HG03521 (cell line): ENCODE data around the gene KCNQ1.

Experiments
- ATAC-seq: cut with Tn5 transposase; IDR thresholded peaks from one replicate; pipeline ENCODE4 v1.9.1; 2021; ENCODE audit warnings: mild to moderate bottlenecking, moderate library complexity; ENCODE audit not compliant: unreplicated experiment

Gene KCNQ1

DNA sequence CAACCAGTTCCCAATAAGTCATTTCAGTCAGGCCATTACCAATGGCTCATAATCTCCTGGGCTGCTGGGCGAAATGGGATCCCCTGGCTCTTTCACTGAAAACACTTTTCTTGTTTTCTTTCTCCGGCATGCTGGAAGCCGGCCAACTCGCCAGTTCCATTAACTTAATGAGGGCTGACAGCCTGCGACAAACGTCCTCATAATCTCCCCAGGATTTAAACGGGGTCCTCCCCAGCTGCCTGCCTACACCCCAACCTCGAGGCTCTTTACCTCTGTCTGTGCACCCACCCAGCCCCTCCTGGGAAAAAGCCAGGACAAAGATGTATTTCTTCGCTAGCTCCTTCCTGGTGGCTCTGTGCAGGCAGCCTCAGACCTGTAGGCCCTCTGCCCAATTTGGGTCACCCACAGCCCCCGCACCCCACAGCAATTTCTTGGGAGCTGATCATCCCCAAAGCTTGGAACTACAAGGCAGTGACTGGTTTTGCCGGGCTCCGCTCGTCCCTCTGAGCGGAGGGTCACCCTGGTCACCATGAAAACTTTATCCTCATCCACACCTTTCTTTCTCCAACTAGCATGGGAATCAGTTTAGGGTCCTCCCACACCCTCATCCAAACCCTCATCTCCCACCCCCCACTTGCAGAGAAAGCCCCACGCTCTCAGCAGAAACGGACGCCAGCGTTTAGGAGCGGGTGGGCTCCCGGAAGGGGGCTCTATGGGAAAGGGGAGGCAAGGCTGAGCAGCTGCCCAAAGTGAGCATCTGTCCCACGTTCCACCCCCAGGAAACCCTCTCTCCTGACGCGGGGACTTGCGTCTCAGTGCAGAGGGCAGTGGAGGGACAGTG lies 306.1 kb downstream of the KCNQ1 start:
- no peak for ATAC-seq

DNA sequence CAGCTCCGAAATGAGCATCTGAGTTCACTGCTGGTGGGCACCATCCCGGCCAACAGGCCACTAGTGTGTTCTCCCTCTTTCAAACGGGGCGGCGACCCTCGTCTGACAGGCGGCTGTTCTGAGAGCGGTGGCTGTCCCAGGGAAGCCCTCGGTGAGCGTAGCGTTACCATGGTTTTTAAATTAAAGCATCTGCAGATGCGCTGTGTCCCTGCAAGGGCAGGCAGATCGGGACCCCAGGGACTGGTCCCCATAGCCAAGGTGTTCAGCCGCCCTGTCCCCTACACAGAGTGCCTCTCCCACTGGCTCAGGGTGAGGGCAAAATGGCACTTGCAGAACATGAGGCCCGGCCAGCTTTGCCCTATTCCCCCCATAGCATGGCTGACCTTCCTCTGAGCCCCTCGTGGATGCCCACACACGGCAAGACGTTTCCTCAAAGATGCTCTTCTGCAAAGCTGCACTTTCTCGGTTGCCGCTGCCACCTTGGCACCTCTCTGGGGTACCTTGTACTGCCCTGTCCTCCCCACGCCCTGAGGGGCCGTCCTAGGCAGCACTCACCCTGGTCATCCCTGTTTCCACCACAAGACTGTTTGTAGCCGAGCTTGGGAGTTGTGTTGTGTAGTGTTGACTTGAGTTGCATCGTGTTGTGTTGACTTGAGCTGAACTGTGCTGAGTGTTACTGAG lies 306.9 kb downstream of the KCNQ1 start:
- no peak for ATAC-seq

DNA sequence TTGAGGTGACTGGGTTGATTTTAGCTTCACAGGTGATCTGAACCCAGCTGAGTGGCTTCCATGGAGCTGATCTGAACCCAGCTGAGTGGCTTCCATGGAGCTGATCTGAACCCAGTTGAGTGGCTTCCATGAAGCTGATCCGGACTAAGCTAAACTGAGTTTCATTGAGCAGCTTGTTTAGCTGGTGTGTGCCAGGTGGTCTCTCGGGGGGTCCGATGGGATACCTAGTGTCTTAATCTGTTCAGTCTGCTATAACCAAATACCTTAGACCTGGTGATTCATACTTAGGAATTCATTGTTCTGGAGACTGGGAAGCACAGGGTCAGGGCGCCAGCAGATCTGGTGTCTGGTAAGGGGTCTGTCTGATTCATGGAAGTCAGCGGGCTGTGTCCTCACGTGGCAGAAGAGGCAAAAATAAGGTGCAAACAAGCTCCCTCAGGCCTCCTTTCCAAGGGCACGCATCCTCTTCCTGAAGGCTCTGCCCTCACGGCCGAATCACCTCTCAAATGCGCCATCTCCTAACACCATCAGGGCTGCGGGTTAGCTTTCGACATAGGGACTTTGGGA lies 307.5 kb downstream of the KCNQ1 start:
- no peak for ATAC-seq

DNA sequence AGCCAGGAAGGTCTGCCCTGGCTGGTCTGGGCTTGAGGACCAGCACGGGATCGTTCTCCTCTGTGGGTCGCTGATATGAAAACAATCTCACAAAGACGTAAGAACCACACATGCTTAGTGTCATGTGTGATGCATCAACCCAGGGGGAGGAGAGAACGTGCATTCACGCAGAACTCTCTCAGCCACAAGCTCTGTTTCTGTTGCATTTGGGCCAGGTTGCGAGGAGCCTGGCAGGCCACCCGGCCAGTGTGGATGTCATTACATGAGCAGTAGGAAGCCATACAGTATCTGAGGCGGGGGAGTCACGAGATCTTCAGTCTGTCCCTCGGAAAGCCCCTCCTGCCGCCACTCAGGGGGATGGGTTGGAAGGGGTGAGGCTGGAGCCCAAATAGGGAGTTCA lies 308.1 kb downstream of the KCNQ1 start:
- ATAC-seq = no peak

DNA sequence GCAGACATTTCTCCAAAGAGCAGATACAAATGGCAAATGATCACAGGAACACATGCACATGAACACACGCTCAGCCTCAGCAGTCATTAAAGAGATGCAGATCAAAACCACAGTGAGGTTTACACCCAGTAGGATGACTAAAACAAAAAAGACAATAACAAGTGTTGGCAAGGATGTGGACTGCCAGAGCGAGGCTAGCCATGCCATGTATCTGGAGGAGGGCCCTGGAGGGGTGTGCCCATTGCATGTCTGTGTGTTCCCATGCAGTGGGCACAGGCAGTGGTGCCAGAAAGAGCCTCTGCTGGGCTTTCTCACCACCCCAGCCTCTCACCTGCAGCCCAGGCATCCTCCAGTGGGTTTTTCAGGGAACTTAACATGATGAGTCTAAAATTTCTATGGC lies 309.2 kb downstream of the KCNQ1 start:
- ATAC-seq = no peak

DNA sequence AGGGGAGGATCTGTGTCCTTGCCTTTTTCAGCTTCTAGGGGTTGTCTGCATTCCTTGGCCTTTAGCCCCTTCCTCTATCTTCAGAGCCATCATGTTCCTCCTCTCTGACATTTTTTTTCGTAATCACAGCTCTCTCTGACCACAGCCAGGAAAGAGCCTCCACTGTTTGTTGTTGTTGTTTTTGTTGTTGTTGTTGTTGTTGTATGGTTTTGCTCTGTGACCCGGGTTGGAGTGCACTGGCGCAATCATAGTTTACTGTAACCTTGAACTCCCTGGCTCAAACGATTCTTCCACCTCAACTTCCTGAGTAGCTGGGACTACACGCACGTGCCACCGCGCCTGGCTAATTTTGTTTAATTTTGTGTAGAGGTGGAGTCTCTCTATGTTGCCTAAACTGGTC lies 310.3 kb downstream of the KCNQ1 start:
- no peak for ATAC-seq

DNA sequence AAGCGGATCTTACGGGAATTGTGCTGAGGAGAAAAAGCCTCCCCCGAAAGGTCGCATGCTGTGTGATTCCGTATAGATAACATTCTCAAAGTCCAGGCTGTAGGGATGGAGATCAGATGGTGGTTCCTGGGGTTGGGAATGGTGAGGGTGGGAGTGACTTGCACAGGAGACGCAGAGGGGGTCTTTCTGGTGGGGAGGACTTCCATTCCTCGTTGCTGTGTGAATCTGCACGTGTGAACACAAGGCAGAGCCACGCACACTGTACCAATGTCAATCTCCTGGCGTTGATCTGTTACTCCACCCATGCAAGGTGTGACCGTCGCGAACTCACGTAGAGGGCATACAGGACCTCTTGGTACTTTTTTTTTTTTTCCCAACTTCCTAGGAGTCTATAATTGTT lies 313.9 kb downstream of the KCNQ1 start:
- no peak for ATAC-seq

DNA sequence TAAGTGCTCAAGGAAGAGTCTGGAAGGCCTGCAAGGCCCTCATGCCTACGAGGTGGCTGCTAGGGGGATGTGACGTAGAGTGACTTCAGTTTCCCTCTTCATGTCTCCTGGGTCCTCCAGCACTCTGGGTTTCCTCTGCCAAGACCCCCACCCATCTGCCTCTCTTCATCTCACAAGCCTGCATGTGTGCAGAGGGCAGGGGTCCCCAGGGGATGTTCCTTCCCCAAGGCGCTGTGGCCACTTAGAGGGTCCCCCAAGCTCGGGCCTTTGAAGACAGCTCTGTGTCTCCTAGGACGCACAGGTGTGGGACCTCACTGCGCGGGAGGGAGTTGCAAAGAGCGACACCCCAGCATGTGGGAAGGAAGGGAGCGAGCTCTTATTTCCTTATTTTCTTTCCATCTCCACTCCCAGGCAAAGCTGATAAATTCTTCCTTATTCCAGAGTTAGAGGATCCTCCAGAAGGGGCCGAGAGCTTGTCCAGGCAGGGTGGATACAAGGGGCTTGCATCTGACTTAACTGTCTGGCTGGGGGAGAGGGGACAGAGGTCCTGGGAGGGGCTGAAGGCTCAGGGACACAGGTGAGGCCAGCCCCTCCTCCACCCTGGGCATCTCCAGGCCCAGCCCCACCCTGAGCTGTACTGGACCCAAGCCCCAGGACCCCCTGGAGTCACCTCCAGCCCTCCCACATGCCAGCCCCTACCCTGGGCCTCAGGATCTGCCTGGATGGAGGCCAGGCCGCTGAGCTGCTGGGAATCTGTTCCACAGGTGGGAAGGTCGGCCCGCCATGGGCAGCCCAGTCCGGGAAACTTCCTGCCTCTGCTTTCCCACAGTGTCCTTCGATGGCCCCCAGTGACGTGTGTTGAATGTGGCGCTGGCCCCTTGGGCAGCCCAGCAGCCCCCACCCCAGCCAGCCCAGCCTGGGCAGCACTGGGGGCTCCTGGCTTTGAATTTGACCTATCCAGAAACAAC lies 314.7 kb downstream of the KCNQ1 start:
- ATAC-seq = no peak

DNA sequence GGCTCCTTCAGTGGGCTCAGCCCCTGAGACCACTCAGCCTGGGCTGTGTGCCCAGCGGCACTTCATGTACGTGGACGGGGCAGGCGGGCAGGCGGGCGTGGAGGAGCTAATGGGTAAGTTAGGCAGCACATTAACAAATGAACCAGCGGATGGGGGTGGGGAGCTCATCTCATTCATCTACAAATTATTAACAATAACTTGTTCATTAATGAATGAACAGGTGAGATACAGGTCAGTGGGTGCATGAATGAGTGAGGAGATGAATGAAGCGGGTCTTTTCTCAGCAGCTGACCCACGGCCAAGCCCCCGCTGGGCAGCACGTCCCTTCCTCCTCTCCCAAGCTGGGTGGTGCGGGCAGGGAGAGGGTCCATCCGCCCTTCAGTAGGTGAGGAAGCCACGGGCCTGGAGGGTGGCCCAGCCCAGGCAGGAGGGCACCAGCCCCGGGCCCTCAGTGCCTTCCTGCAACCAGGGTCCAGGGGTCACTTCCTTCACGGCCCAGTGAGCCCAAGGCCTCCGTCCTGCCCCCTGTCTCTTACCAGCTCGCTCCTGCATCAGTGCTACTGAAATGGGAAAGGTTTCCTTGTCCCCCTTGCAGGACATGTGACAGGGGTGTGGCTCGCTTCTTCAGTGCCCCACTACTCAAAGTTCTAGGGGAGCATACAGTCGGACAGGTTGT lies 315.5 kb downstream of the KCNQ1 start:
- ATAC-seq = no peak

DNA sequence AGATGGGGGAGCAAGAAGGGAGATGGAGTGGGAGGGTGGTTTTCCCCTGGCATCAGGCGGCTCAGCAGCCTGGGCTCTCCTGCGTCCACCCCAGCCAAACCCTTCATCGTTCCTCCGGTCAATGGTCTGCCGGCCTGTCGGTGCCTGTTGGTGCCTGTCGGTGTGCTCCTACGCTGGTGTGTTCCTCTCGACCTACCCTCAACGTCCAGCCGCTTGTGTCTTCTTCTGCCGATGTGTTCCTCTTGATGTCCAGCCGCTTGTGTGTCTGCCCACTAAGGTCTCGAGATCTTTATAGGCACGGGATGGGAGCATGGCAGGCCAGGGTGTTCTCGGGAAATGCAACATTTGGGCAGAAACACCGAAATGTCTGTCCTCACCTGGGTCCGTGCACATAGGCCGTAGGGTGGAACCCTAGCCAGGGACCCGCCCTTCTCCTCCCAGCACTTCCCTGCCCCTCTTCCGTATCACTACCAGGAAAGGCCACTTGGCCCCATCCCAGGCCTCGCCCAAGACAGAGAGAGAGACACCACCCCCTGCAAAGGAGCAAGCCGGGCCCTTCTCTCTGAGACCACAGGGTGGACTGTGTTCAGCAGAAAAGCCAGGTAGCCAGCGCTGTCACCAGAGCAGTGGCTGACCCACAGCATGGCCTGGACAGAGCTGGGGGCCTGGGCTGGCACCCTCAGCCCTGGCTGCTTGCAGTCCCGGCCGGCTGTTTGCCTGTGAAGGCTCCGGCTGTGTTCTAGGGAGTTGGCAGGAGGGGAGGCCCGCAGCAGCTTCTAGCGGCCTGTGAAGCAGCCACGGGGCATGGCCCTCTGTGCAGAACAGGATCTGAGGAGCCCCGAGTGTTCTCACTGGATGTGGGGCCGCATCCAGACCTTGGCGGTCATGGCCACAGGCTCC lies 316.6 kb downstream of the KCNQ1 start:
- no peak for ATAC-seq

DNA sequence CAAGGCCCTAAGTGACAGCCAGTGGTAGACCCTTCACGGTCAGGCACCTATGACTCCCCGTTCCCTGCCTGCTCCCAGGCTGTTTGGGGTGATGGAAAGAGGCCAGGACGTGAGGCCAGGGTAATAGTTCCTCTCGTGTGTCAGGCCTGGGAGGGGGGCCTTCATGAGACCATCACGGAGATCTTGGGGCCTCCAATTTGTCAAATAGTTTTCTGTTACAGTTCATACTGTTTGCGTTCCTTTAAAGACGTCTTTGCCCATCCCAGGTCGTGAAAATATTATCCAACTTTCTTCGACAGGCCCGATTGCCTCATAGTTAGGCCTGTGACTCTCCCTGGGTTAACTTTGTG lies 317.2 kb downstream of the KCNQ1 start:
- ATAC-seq = no peak

DNA sequence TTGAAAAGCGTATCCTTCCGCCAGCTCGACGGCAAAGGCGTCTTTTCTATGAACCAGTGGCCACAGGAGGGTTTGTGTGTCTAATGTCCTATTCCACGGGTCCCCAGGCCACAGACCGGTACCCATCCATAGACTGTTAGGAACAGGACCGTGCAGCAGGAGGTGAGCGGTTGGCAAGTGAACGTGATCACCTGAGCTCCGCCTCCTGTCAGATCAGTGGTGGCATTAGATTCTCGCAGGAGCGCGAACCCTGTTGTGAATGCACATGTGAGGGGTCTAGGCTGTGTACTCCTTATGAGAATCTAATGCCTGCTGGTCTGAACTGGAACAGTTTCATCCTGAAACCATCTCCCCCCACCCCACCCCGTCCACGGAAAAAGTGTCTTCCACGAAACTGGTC lies 317.6 kb downstream of the KCNQ1 start:
- ATAC-seq = no peak

DNA sequence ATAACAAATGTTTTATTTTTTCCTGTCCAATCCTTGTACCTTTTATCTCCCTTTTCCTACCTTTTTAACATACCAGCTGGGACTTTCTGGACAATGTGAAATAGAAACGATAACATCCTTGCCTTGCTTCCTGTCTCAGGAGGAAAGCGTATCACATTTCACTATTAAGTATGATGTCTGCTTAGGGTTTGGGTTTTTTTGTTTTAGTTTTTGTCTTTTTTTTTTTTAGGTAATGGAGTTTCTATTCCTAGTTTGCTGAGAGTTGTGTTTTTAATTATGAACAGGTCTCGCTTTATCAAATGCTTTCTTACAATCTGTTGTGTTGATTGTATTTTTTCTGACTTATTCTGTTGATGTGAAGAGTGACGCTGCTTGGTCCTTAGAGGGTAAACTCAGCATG lies 319.2 kb downstream of the KCNQ1 start:
- ATAC-seq = no peak

DNA sequence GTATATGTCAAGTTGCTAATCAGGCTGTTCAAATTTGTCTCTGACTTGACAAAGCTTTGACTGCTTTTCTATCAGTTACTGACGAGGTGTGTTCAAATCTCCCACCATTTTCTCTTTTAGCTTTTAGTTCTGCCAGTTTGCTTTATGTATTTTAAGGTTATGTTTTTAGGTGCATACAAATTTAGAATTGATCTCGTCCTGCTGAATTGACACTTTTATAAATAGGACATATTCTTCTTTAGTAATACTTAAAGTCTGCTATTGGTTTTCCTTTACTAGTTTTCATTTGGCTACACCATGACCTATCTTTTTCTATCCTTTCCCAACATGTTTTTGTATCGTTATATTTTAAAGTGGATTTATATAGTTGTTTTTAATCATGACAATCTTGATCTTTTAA lies 320.7 kb downstream of the KCNQ1 start:
- no peak for ATAC-seq

DNA sequence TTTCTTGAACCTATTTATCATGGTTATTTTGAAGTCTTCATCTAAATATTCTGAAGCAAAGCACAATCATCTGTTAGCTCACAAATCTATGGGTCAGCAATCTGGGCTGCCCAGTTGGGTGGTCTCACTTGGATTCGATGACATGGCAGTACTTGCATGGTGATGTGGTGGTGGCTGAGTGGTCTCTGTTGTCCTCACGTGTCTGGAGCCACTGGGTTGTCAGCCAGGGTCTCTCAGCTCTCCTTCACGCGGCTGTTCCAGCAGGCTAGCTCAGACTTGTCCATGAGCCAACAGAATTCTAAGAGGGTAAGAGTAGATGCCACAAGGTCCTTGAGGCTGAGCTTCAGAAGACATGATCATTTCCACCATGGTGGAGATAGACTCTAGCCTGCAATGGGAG lies 321.4 kb downstream of the KCNQ1 start:
- no peak for ATAC-seq

DNA sequence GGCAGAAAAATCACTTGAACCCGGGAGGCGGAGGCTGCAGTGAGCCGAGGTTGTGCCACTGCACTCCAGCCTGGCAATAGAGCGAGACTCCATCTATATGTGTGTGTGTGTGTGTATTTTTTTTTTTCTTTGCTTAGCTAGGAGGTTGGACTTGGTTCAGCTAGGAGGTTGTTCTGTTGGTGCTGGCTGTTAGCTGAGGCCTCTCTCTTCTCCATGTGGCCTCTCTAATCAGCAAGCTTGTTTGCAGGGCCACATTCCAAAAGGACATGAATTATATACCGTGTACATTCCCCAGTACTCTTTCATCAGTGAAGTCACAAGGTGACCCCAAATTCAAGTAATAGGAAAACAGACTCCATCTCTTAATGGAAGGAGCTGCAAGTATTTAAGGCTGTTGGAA lies 322.3 kb downstream of the KCNQ1 start:
- ATAC-seq = no peak

DNA sequence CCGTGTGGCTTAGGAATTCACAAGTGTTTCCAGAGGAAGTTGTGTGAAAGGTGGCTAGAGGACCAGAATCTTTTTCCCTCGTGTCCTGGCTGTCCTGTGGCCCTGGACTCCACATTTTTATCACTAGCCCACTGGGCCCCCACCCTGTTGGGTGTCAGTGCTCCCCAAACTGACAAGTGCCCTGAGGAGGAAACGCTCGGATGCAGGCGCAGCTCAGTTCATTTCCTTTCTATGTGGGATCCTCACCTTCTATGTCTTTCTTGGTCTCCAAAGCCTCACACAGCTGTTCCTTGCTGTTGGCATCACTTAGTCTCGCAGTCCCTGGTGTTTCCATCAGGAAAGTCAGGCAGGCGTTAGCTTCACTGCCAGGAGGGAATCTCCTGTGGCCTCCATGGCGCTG lies 323.0 kb downstream of the KCNQ1 start:
- no peak for ATAC-seq

DNA sequence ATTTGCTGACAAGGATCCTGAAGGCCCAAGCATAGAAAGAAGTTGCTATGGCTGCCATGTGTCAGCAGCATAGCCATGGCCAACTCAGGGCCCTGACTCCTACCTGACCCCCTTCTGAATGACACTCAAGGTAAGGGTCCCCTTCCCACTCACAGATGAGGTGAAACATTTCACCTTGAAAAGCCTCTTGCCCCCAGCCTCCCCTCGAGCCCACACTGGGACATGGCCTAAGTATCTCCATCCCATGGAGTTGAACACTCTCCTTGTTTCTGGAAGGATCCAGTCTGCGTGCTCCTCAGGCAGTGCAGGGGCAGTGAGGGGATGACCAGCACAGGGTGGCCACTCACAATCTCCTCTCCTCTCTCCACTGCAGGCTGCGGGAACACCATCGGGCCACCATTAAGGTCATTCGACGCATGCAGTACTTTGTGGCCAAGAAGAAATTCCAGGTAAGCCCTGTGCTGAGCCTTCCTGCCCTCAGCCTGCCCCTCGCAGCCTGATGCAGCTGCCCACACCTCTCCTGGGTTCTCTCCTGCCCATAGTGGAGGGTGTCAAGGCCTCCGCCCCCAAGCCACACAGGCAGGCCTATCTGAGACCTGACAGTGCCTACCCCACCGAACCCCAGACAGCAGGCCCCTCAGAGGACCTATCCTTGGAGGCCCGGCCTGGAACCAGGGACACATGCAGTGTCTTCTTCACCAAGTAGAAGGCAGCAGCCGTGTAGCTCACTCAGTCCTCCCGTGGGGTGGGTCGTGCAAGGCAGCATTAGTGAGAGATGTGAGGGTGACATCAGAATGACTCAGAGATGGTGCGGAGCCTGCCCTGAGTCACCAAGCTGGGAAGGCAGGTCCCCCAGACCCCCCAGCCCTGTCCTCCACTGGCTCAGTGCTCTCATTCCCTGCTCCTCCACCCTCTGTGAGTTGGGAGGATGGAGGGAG lies 323.9 kb downstream of the KCNQ1 start:
- ATAC-seq = no peak
